ENCODE results near the gene TSHR.
"Not testable (repeated sequence)": the region's sequence is repeated elsewhere in the genome, so short reads cannot be mapped to it uniquely, and the experiment has no call there.

Gene TSHR

DNA sequence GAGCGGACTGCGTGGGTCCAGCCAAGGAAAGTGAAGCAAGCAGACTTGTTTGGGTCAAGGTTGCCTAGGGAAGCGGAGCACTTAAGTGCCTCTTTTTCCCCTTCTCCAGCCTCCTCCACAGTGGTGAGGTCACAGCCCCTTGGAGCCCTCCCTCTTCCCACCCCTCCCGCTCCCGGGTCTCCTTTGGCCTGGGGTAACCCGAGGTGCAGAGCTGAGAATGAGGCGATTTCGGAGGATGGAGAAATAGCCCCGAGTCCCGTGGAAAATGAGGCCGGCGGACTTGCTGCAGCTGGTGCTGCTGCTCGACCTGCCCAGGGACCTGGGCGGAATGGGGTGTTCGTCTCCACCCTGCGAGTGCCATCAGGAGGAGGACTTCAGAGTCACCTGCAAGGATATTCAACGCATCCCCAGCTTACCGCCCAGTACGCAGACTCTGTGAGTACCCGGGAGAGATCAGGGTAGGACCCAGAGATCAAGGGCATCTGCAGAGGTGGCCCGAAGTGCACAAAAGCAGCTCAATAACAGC, at the start of gene TSHR:
TSS of gene TSHR (plus strand) at position 206 of the 526 bp plus-strand sequence. CDS start at position 266, 60 bp downstream.
- no peak for DNase-seq

DNA sequence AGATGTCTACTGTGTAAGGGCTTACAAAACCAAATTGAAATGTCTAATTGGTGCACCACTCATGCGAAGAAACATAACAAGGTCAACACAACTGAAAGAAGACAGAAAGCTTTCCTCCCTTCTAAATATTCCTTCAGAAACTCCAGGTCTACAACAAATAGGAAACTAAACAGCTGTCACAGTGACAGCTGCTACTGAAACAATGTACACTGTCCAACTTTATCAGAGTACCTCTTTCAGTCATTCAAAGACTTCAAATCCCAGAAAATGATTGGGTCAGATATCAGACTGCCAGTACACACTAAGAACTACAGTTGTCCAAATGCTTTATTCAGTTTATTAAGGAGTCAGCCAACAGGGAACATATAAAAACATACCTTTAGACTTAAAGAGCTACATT, 49.1 kb upstream of the TSHR start:
- no peak for DNase-seq

- DNase-seq: no peak
Measured at GRCh38 chr14:80906946-80907345, 48.5 kb upstream of the TSHR start.

DNA sequence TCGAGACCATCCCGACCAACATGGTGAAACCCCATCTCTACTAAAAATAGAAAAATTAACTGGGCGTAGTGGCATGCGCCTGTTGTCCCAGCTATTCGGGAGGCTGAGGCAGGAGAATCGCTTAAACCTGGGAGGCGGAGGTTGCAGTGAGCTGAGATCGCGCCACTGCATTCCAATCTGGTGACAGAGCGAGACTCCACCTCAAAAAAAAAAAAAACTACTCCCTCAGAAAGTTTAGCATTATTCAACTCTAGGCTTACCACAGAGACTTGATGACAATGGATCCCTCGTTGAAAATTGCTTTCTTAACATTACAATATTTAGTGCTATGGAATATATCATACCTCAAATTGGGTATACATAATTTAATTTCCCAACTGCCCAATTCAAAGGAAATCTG, 43.4 kb upstream of the TSHR start:
- not testable (repeated sequence) for DNase-seq

GRCh38 chr14:80919622-80920021, 35.8 kb upstream of the TSHR start:
- DNase-seq: no peak

- DNase-seq: no peak
Measured at GRCh38 chr14:80923368-80923767, 32.1 kb upstream of the TSHR start.

DNA sequence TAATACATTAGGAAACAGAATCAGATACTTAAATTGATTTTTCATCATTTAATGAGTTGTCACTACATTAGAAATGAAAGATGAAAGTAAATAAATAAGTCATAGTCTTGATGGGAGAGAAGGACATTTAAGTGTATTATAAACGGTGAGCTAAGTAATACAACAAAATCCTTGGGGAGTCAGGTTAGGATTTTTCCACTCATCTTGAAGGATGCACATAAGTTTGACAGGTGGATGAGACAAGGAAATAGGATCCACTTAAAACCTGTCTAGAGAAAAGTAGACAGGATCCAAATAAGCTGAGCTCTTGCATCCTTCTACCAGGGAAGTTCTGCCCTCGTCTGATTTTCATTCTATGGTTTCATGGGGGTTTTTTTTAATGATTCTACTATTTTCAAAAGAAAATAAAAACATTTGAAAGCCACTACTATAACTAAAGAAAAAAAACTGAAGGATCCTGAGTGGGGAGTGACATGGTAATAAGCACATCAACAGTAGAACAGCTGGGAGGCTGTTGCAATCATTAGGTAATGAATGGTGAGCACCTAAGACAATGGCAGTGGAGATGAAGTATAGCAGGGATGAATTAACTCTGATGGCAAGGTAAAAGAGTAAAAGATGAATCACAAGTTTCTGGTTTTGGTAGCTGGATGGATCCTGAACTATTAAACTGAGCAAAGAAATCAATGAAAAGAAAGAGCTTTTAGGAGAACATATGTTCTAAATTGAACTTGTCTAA, 30.9 kb upstream of the TSHR start:
- DNase-seq: no peak

GRCh38 chr14:80926397-80927082, 28.9 kb upstream of the TSHR start:
- DNase-seq: no peak

GRCh38 chr14:80927083-80927989, 28.1 kb upstream of the TSHR start:
- DNase-seq: no peak

GRCh38 chr14:80930095-80930494, 25.3 kb upstream of the TSHR start:
- DNase-seq: no peak

- peak; percentile 95 to 96 for DNase-seq
Measured at GRCh38 chr14:80930836-80931389, 24.5 kb upstream of the TSHR start.

DNA sequence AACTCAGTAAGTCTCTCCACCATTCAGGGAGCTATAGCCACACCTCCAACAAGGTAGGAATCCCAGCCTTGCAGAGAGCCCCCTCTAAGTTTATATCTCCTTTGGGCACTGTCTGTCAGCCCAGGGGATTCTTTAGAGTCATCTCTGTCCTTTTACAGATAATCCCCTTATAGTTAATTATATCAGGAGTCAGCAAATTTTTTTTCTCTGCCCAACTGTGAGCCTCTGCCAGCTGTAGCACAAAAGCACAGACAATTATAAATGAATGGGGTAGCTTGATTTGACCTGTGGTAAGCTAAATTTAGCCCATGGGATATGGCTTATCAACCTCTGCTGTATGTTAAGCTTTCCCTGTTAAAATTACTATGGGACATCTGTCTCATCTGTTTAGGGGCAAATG, 22.1 kb upstream of the TSHR start:
- DNase-seq: no peak

- DNase-seq: no peak
Measured at GRCh38 chr14:80933686-80934085, 21.7 kb upstream of the TSHR start.

- peak; percentile 27 to 58 for DNase-seq
Measured at GRCh38 chr14:80940146-80940545, 15.3 kb upstream of the TSHR start.

- peak; percentile 96 to 98 for DNase-seq
Measured at GRCh38 chr14:80941241-80942185, 13.9 kb upstream of the TSHR start, which contains the start of gene CEP128. Gene CEP128, minus strand, starts transcription at chr14:80941738.

DNA sequence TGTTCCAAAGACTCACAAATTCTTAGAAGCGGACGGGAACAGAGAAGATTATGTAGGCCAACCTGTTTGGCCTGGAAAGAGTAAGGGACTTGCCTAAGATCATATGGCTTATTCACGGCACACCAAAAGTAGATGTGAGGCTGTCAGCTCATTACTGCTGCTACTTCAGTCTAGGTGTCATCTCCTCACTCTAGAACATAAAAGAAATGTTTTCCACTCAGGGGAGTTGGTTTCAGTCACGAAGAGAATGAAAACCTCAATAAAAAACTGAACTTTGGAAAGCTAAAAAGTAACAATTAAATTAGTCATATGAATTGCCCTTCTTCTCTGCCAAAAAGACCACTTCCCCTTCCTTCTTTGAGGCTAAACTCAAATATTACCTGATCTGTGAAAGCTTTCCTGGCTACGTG, 13.2 kb upstream of the TSHR start:
- DNase-seq: peak; percentile 34 to 40

- DNase-seq: no peak
Measured at GRCh38 chr14:80944861-80945617, 10.4 kb upstream of the TSHR start.

GRCh38 chr14:80946187-80946586, 9.2 kb upstream of the TSHR start:
- DNase-seq: no peak

DNA sequence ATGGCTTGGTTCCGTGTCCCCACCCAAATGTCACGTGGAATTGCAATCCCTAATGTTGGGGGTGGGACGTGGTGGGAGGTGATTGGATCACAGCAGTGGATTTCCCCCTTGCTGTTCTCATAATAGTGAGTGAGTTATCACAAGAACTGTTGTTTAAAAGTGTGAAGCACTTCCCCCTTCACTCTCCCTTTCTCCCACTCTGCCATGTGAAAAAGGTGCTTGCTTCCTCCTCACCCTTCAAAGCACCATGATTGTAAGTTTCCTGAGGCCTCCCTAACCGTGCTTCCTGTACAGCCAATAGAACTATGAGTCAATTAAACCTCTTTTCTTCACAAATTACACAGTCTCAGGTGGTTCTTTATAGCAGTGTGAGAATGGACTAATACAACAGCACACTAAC, 8.6 kb upstream of the TSHR start:
- no peak for DNase-seq

DNA sequence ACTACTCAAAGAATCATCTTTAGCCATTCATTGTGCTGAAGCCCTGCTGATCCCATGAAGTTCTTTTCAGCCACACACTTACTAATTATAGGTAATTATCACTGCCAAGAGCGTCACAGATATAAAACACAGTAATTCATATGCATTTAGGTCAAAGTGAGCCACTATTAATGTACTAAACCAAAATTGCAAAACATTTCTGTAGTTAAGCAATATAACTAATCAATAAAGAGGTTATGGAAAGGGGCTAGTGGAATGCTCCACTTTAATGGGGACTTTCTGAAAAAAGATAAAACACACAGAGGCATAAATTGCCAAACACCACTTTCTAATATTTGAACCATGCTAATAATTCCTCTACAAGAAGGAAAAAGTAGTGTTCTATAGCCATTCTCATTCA, 7.1 kb upstream of the TSHR start:
- DNase-seq: no peak

GRCh38 chr14:80951491-80951890, 3.9 kb upstream of the TSHR start:
- no peak for DNase-seq
